RWPE1 (cell line): ENCODE results near the gene ABCG8.
"Not testable (repeated sequence)": the region's sequence is repeated elsewhere in the genome, so short reads cannot be mapped to it uniquely, and the experiment has no call there.

Experiments
- CTCF ChIA-PET: fragments of 350-600 bp; sonication (Branson Sonifier 250); formaldehyde crosslinking; extraction: SDS; loops from one replicate; lab custom pipeline; 2021; lab: Yijun Ruan, JAX
- POLR2A ChIA-PET: fragments of 400-600 bp; formaldehyde crosslinking; extraction: SDS; loops from one replicate; lab custom pipeline; 2020; ENCODE audit warnings: antibody characterized with exemption; ENCODE audit not compliant: low non-redundant PET; lab: Yijun Ruan, JAX
- DNase-seq: peaks from one replicate; pipeline ENCODE4 v3.0.0; 2012; ENCODE audit warnings: low spot score
- H3K27ac ChIP-seq: fragments of 450-650 bp; 2 replicates; pipeline ENCODE4 v1.5.1; 2017
- CTCF ChIP-seq: fragments of 450-650 bp; conservative IDR thresholded peaks from 2 replicates; pipeline ENCODE4 v1.5.1; 2017; ENCODE audit warnings: low read depth, mild to moderate bottlenecking

The ABCG8 gene

DNA sequence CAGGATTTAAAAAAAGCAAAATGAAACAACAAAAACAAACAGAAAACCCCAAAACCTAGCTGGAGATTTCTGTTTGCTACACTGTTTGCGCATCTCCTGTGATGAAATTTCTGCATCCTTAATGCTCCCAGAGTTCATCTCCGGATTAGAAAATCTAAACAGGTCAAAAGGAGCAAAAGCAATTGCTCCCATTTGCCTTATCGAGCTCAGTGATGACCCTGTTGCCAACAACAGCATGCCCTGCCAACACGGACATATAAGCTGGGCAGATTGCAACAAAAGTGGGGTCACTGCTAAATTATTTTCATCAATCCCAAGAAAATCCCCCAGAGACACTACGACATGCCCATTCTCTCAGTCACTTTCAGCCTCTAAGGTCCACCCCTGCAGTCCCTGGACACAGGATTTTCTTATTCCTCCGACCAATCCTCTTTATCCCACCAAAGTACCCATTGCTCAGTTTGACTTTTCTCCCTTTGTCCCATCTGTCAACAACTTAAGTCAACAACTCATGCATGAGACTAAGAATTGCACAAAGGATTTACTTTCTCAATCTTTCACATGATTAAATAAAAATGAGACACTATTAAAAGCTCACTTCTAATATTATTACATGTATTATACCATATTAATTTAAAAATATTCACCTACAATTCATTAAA lies 67.8 kb downstream of the ABCG8 start:
- DNase-seq, result no peak
- CTCF ChIA-PET, result interaction anchor here (0.6 kb wide), 2 partner anchors 8 to 190 kb away, joined by 3 to 5 read pairs; no protein-coding TSS in a partner anchor
- POLR2A ChIA-PET, result no interaction called here
- no peak overlapping the region for H3K27ac ChIP-seq
- TF ChIP-seq CTCF, result no peak

- DNase-seq, POLR2A ChIA-PET, H3K27ac ChIP-seq: not testable (repeated sequence)
- CTCF ChIA-PET, result interaction anchor here (1.0 kb wide), 1 partner anchor 34 kb away, joined by 3 read pairs; no protein-coding TSS in a partner anchor
Observed at GRCh38 chr2:43911136-43911790, 72.5 kb downstream of the ABCG8 start.

DNA sequence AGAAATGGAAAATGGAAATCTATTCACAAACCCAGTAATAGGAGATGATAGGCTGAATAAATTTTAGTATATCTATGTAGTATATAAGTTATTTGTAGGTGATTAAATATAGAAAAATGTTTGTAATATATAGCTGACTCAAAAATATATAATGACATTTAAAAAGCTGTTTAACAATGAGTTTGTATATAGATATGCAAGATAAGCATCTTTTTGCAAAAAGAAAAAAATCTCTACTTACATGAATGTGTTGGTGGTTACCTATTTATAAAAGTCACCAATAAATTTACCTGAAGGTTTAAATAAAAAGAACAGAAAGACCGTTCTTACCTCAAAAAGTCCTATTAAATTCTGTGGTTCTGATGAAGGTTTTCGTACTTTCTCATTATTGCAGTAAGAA lies 85.7 kb downstream of the ABCG8 start:
- TF ChIP-seq CTCF, result no peak
- DNase-seq, result no peak
- H3K27ac ChIP-seq, result no peak overlapping the region
- POLR2A ChIA-PET, result no interaction called here
- CTCF ChIA-PET, result no interaction called here

- no peak for DNase-seq
- POLR2A ChIA-PET, result no interaction called here
- CTCF ChIA-PET, result interaction anchor here (0.6 kb wide), 1 partner anchor 48 kb away, joined by 5 read pairs; no protein-coding TSS in a partner anchor
- H3K27ac ChIP-seq, result no peak overlapping the region
- no peak for TF ChIP-seq CTCF
Observed at GRCh38 chr2:43925431-43925830, 86.7 kb downstream of the ABCG8 start.

DNA sequence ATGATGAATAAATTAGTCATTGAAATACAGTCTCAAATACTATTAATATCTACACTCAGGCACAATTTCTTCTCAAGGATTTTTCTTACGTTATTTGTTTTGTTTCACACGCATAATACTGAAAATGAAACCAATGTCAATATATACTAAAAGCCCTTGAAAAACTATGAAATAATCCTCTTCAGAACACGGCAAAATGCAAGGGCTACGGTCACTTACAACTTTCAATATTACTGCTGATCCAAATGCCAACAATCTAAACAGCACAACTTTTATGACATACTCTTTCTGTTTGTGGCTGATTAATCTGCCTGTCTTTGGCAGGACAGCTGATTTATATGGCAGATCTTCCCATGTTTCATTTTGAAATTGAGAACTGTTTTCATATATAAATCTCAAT lies 88.7 kb downstream of the ABCG8 start:
- ChIA-PET CTCF (interaction anchor here (0.6 kb wide), 1 partner anchor 380 kb away, joined by 3 read pairs; no protein-coding TSS in a partner anchor), POLR2A (no interaction called here)

DNA sequence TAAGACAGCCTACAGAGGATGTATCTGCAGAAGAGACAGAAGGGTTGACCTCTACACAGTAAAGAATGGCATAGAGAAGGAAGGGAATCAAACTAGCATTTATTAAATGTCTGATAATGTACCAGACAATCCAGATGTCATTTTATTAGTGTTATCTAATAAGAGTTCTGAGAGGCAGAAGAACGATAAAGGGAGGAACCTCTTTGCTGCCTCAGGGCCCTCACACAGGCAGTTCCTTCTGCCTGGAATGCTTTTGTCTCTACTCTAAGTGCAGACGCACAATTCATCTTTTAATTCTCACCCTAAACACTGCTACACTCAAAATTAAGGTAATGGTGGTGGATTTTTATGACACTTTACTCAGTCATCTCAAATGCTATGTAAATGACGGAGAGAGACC lies 92.5 kb downstream of the ABCG8 start:
- ChIA-PET CTCF (no interaction called here), POLR2A (no interaction called here)
- no peak for DNase-seq
- no peak for TF ChIP-seq CTCF
- no peak overlapping the region for H3K27ac ChIP-seq

More for the DNA sequence above, 88.7 kb downstream of the ABCG8 start:
- TF ChIP-seq CTCF, result no peak
- no peak for DNase-seq
- H3K27ac ChIP-seq, result no peak overlapping the region
